Measurements from ENCODE around the gene IKZF4.

DNA sequence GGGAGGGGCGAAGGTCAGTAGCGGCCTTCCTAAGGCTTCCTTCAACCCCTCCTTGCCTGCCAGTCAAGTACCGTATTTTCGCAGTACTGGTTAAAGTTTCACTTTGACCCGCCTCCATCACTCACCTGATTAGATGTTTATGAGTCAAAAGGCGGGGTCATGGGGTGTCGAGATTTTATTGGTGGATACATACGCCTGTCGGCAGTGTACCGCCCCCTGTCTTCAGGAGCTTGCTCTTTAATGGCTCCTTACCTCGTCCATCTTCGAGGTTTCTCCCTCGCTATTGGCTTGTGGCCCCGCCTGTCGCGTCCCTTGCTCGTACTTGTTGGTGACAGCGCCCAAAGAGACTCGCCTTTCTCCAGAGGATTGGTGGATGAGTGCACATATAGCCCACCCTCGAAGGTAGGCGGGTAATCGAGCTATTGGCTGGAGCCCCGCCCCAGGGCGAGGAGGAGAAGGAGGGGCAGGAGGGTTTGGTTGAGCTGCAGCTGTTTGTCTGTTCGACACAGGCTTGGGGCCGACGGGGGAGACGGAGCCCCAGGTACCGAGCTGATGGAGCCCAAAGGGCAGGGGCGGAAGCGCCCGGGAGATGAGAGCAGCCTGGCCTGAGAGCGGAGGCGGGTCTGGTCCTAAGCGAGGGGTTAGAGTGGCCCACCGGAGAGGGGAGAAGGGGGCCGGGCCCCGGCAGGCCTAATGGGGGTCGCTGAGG, 47.1 kb upstream of the IKZF4 start, which contains the start of gene RAB5B:
- TF ChIP-seq, protein P1, sequence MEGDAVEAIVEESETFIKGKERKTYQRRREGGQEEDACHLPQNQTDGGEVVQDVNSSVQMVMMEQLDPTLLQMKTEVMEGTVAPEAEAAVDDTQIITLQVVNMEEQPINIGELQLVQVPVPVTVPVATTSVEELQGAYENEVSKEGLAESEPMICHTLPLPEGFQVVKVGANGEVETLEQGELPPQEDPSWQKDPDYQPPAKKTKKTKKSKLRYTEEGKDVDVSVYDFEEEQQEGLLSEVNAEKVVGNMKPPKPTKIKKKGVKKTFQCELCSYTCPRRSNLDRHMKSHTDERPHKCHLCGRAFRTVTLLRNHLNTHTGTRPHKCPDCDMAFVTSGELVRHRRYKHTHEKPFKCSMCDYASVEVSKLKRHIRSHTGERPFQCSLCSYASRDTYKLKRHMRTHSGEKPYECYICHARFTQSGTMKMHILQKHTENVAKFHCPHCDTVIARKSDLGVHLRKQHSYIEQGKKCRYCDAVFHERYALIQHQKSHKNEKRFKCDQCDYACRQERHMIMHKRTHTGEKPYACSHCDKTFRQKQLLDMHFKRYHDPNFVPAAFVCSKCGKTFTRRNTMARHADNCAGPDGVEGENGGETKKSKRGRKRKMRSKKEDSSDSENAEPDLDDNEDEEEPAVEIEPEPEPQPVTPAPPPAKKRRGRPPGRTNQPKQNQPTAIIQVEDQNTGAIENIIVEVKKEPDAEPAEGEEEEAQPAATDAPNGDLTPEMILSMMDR (IDR thresholded peaks at IDR 0.05): no peak
- no peak for TF ChIP-seq ZFX (IDR thresholded peaks at IDR 0.05; ENCODE audit: borderline replicate concordance)
